ELR (cell line): ENCODE measurements around the gene FAM163B.
"Not testable (repeated sequence)": the region's sequence is repeated elsewhere in the genome, so short reads cannot be mapped to it uniquely, and the experiment has no call there.

Experiments used
- DNase-seq: peaks from one replicate; pipeline ENCODE4 v3.0.0-alpha.2; 2015; ENCODE audit warnings: low read depth

Gene FAM163B

GRCh38 chr9:133566817-133567216 is 42.4 kb downstream of the FAM163B start:
- no peak for DNase-seq

GRCh38 chr9:133566382-133566781 is 42.8 kb downstream of the FAM163B start:
- DNase-seq, result no peak

GRCh38 chr9:133564451-133565116 is 44.6 kb downstream of the FAM163B start:
- no peak for DNase-seq

GRCh38 chr9:133563814-133564213 is 45.4 kb downstream of the FAM163B start:
- not testable (repeated sequence) for DNase-seq

GRCh38 chr9:133563291-133563796 is 45.8 kb downstream of the FAM163B start:
- DNase-seq, result no peak

- DNase-seq, result no peak
Observed at GRCh38 chr9:133562611-133563290, 46.4 kb downstream of the FAM163B start.

GRCh38 chr9:133561976-133562554 is 47.1 kb downstream of the FAM163B start:
- no peak for DNase-seq

- no peak for DNase-seq
Observed at GRCh38 chr9:133560944-133561343, 48.2 kb downstream of the FAM163B start.

- no peak for DNase-seq
Observed at GRCh38 chr9:133560311-133560710, 48.9 kb downstream of the FAM163B start.

GRCh38 chr9:133558191-133559126 is 50.7 kb downstream of the FAM163B start:
- peak; percentile 90 for DNase-seq

- no peak for DNase-seq
Observed at GRCh38 chr9:133557581-133557980, 51.6 kb downstream of the FAM163B start.

- no peak for DNase-seq
Observed at GRCh38 chr9:133556354-133556753, 52.8 kb downstream of the FAM163B start.

- no peak for DNase-seq
Observed at GRCh38 chr9:133554729-133555128, 54.5 kb downstream of the FAM163B start.

GRCh38 chr9:133553973-133554713 is 55.0 kb downstream of the FAM163B start:
- no peak for DNase-seq

- no peak for DNase-seq
Observed at GRCh38 chr9:133553123-133553522, 56.1 kb downstream of the FAM163B start.

GRCh38 chr9:133552236-133552635 is 57.0 kb downstream of the FAM163B start:
- DNase-seq, result no peak

- DNase-seq, result no peak
Observed at GRCh38 chr9:133551446-133551845, 57.7 kb downstream of the FAM163B start.

- no peak for DNase-seq
Observed at GRCh38 chr9:133547116-133547515, 62.1 kb downstream of the FAM163B start.

GRCh38 chr9:133546287-133546680 is 62.9 kb downstream of the FAM163B start:
- no peak for DNase-seq

- no peak for DNase-seq
Observed at GRCh38 chr9:133545494-133546286, 63.5 kb downstream of the FAM163B start.
